ES-I3 (cell line): ENCODE measurements around the gene PDE4B.

Experiments
- H3K36me3 ChIP-seq: 2 replicates; pipeline ENCODE4 v1.6.1; 2013; ENCODE audit warnings: mild to moderate bottlenecking, low read length, control low read depth, moderate library complexity; ENCODE audit not compliant: insufficient read depth
- H3K4me1 ChIP-seq: 2 replicates; pipeline ENCODE4 v1.6.1; 2013; ENCODE audit warnings: mild to moderate bottlenecking, control low read depth, low read length; ENCODE audit not compliant: insufficient read depth
- H3K9ac ChIP-seq: 2 replicates; pipeline ENCODE4 v1.6.1; 2013; ENCODE audit warnings: low read depth, mild to moderate bottlenecking, low read length, moderate library complexity
- H3K9me3 ChIP-seq: 2 replicates; pipeline ENCODE4 v1.6.1; 2013; ENCODE audit warnings: mild to moderate bottlenecking, low read length, moderate library complexity; ENCODE audit not compliant: control insufficient read depth, insufficient read depth

PDE4B gene

DNA sequence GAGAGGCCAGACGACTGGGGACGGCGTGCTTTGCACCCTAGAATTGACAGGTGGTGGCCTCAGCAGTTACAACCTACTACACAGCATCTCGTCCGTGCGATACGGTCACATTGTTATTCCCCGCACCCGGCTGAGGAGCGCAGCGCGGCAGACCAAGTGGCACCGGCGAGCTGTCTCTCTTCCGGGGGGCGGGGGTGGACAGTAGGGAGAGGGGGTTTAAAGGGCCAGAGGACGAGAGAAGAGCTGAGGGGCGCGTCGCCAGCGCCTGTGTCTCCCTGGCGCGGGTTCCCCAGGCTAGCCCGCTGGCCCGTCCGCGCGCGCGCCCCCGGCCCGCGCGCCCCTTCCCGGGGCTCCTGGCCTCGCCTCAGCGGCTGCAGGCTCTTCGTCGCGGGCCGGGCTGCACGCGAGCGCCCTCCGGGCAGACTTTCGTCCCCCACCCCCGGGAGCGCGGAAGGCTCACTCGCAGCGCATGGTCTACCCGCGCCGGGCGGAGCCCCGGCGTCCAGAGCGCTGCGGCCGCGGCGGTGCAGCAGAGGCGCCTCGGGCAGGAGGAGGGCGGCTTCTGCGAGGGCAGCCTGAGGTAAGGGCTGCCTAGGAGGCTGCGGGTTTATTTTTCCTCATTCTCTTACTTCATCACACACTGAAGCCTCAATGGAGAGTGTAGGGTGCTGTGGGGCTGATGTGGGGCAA, at the start of gene PDE4B:
Gene PDE4B (plus strand): TSS at position 227 of the 690 bp plus-strand sequence.
- peak within 1 kb of the TSS; percentile 68 for H3K9ac ChIP-seq
- no peaks in the 10 kb centered on the region for H3K36me3 ChIP-seq
- H3K4me1 ChIP-seq, result no peaks in the 10 kb centered on the region
- H3K9me3 ChIP-seq, result no peaks in the 10 kb centered on the region; the same call in 1 of the 2 replicates

DNA sequence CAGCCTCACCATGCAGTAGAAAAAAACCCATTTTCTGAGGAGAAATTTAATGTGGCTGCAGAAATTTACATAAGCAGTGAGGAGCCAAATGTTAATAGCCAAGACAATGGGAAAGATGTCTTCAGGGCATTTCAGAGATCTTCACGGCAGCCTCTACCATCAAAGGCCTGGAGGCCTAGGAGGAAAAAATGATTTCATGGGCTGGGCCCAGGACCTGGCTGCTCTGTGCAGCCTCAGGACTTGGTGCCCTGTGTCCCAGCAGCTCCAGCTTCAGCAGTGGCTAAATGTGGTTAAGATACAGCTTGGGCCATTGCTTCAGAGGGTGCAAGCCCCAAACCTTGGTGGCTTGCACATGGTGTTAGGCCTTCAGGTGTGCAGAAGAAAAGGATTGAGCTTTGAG, 48.0 kb upstream of the PDE4B start:
- no peaks in the 10 kb centered on the region for H3K4me1 ChIP-seq
- no peaks in the 10 kb centered on the region for H3K36me3 ChIP-seq
- no peak overlapping the region for H3K9ac ChIP-seq
- H3K9me3 ChIP-seq, result peaks cover 8% of the 10 kb centered on the region

GRCh38 chr1:65751961-65752360, 40.7 kb upstream of the PDE4B start:
- H3K9me3 ChIP-seq, result no peaks in the 10 kb centered on the region
- H3K4me1 ChIP-seq, result no peaks in the 10 kb centered on the region
- no peak overlapping the region for H3K9ac ChIP-seq
- H3K36me3 ChIP-seq, result no peaks in the 10 kb centered on the region

GRCh38 chr1:65756616-65757015, 36.1 kb upstream of the PDE4B start:
- no peaks in the 10 kb centered on the region for H3K9me3 ChIP-seq
- H3K4me1 ChIP-seq, result no peaks in the 10 kb centered on the region
- H3K36me3 ChIP-seq, result no peaks in the 10 kb centered on the region
- no peak overlapping the region for H3K9ac ChIP-seq

DNA sequence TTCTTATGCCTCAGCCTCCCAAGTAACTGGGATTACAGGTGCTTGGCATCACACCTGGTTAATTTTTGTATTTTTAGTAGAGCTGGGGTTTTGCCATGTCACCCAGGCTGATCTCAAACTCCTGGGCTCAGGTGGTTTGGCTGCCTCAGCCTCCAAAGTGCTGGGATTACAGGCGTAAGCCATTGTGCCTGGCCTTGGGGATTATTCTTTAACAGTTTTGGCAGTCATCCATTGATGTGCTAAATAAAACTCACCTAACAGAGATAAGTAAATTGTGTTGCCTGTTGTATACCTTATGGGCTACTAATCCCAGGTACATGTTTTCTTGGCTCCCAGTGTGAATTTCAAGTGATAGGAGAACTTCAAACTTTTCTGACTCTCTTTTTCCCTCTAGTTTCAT, 35.2 kb upstream of the PDE4B start:
- Histone ChIP-seq H3K9me3 (no peaks in the 10 kb centered on the region), H3K9ac (no peak overlapping the region), H3K4me1 (no peaks in the 10 kb centered on the region), H3K36me3 (no peaks in the 10 kb centered on the region)

GRCh38 chr1:65758128-65758527, 34.6 kb upstream of the PDE4B start:
- Histone ChIP-seq H3K9me3 (no peaks in the 10 kb centered on the region), H3K36me3 (no peaks in the 10 kb centered on the region), H3K9ac (no peak overlapping the region)

GRCh38 chr1:65759516-65759915, 33.2 kb upstream of the PDE4B start:
- no peak overlapping the region for H3K9ac ChIP-seq
- H3K36me3 ChIP-seq, result no peaks in the 10 kb centered on the region
- H3K9me3 ChIP-seq, result no peaks in the 10 kb centered on the region
- H3K4me1 ChIP-seq, result no peaks in the 10 kb centered on the region

More at GRCh38 chr1:65758128-65758527, 34.6 kb upstream of the PDE4B start:
- no peaks in the 10 kb centered on the region for H3K4me1 ChIP-seq

DNA sequence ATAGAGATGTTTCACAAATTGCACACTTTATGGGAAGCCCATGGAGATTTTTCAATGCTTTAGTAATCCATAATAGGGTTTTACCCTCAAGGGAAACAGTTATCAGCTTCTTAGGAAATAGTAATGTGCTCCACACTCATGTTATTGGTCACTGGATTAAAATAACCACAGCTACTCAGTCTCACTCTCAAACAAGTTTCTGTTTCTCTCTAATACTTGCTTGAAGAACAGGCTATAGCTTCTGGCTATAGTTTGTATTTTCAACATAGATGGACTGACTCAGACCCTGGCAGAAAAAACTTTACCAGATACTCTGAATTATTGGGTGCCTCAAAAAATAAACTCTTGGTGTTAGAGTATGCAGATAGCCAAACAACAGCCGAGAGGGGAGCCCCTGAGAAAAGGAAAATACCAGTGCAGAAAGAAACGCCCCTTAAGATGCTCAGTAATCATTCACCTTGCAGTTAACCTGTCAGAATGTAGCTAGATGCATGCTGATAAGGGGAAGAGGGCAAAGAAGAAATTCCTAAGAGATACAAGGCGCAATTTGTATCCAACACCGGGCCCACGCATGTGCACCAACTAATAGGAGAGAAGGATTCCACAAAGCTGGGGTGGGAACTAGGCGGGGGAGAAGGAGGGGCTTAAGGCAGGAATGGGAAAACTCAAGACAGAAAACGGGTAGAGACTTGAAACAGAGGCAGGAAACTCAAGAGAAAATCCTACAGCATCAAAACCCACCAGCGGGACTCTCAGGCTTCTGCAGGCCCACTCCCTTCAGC, 30.4 kb upstream of the PDE4B start:
- H3K36me3 ChIP-seq, result no peaks in the 10 kb centered on the region
- no peaks in the 10 kb centered on the region for H3K9me3 ChIP-seq
- no peak overlapping the region for H3K9ac ChIP-seq
- no peaks in the 10 kb centered on the region for H3K4me1 ChIP-seq

DNA sequence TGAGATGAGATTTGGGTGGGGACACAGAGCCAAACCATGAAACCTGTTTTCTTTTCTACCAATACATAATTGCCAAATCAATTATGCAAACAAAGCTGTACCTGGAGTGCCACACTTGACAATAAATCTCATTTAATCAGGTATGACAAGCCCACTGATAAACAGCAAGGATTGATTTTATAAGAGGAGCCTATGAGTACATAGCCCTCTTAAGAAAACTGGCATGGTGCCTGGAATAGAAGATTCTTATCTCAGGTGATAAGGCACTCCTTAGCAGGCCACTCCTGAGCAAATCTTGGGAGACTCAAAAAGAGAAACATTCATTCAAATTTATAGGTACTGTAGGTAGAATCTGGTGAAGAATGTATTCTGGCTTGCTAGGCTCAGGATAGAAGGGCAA, 28.6 kb upstream of the PDE4B start:
- Histone ChIP-seq H3K9me3 (no peaks in the 10 kb centered on the region), H3K36me3 (no peaks in the 10 kb centered on the region), H3K9ac (no peak overlapping the region), H3K4me1 (no peaks in the 10 kb centered on the region)

GRCh38 chr1:65765631-65766030, 27.1 kb upstream of the PDE4B start:
- H3K9me3 ChIP-seq, result no peaks in the 10 kb centered on the region
- no peaks in the 10 kb centered on the region for H3K4me1 ChIP-seq
- no peaks in the 10 kb centered on the region for H3K36me3 ChIP-seq
- H3K9ac ChIP-seq, result no peak overlapping the region

- H3K9me3 ChIP-seq, result no peaks in the 10 kb centered on the region
These were observed 23.1 kb upstream of the PDE4B start for GRCh38 chr1:65769636-65770035.

DNA sequence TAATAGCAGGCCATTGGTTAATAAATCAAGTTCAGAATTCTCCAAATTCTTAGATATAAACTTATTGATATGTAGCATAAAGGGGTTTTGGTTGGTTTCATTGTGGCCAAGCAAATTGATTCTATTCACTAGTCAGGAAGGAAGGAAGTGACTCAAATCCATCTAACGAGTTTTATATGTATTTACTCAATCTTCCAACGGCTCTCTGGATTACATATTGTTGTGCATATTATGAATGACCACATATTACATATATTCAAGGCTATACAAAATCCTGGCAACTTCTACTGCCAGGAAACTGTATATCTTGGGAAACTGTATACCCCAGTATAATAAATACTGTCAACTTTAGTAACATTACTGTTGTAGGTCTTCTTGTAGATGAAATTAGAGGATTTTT, 20.1 kb upstream of the PDE4B start:
- H3K36me3 ChIP-seq, result no peaks in the 10 kb centered on the region
- no peaks in the 10 kb centered on the region for H3K9me3 ChIP-seq
- no peaks in the 10 kb centered on the region for H3K4me1 ChIP-seq
- no peak overlapping the region for H3K9ac ChIP-seq

More at GRCh38 chr1:65769636-65770035, 23.1 kb upstream of the PDE4B start:
- Histone ChIP-seq H3K4me1 (no peaks in the 10 kb centered on the region), H3K9ac (no peak overlapping the region), H3K36me3 (no peaks in the 10 kb centered on the region)

GRCh38 chr1:65773391-65774123, 19.1 kb upstream of the PDE4B start:
- no peaks in the 10 kb centered on the region for H3K36me3 ChIP-seq
- H3K9me3 ChIP-seq, result no peaks in the 10 kb centered on the region
- no peak overlapping the region for H3K9ac ChIP-seq
- no peaks in the 10 kb centered on the region for H3K4me1 ChIP-seq

- Histone ChIP-seq H3K36me3 (no peaks in the 10 kb centered on the region), H3K9me3 (no peaks in the 10 kb centered on the region; the same call in 1 of the 2 replicates), H3K9ac (no peak overlapping the region), H3K4me1 (no peaks in the 10 kb centered on the region)
These were observed 3.9 kb upstream of the PDE4B start for GRCh38 chr1:65788762-65789161.
